HepG2 (cell line): ENCODE data around the gene SLC25A47. TPM values are rescaled to one million over a fixed set of nuclear protein-coding genes. Genes with fewer than 3 reads are reported as not detected.

Experiments
- FOXP1 ChIP-seq, 2 experiments: fragments of 450-650 bp in 1 of 2; IDR thresholded peaks; 2 replicates each; pipeline ENCODE4 v1.6.1; 2017 to 2018; ENCODE audit warnings: antibody characterized with exemption in 1 of 2
- GABPB1 ChIP-seq: IDR thresholded peaks from 2 replicates; pipeline ENCODE4 v1.6.1; 2016; ENCODE audit warnings: mild to moderate bottlenecking, missing genetic modification reagents, moderate library complexity, missing compliant biosample characterization
- HES4 ChIP-seq: sonication (generic); formaldehyde crosslinking; IDR thresholded peaks from 2 replicates; pipeline ENCODE4 v1.9.0; 2021; ENCODE audit warnings: mild to moderate bottlenecking, missing genetic modification reagents, borderline replicate concordance
- MBD4 ChIP-seq: IDR thresholded peaks from 2 replicates; pipeline ENCODE4 v1.6.1; 2012; ENCODE audit warnings: low read length, inconsistent platforms, borderline replicate concordance
- NONO ChIP-seq, 2 experiments: fragments of 450-650 bp in 1 of 2; sonication (generic) in 1 of 2; formaldehyde crosslinking in 1 of 2; IDR thresholded peaks in 1 of 2; conservative IDR thresholded peaks in 1 of 2; 2 replicates each; pipeline versions ENCODE4 v1.6.1 to v1.8.0; 2017 to 2022; ENCODE audit warnings: mild to moderate bottlenecking in 1 of 2, missing genetic modification reagents in 1 of 2, moderate library complexity in 1 of 2
- PHF5A ChIP-seq: IDR thresholded peaks from one replicate; pipeline ENCODE4 v1.6.1; 2018; ENCODE audit warnings: low read depth, missing genetic modification reagents; ENCODE audit not compliant: unreplicated experiment
- PPARG ChIP-seq: conservative IDR thresholded peaks from 2 replicates; pipeline ENCODE4 v1.6.1; 2016; ENCODE audit warnings: missing biosample characterization, missing genetic modification reagents
- RFX1 ChIP-seq: fragments of 450-650 bp; IDR thresholded peaks from 2 replicates; pipeline ENCODE4 v1.6.1; 2017
- SMAD3 ChIP-seq: sonication (generic); formaldehyde crosslinking; IDR thresholded peaks from 2 replicates; pipeline ENCODE4 v1.4.0; 2020; ENCODE audit warnings: missing genetic modification reagents
- SSRP1 ChIP-seq: IDR thresholded peaks from 2 replicates; pipeline ENCODE4 v1.6.1; 2016; ENCODE audit warnings: control low read depth
- ZBTB8A ChIP-seq: sonication (generic); formaldehyde crosslinking; IDR thresholded peaks from 2 replicates; pipeline ENCODE4 v1.4.0; 2020; ENCODE audit warnings: mild to moderate bottlenecking, low read depth, missing genetic modification reagents, borderline replicate concordance
- ZC3H13 ChIP-seq: sonication (generic); formaldehyde crosslinking; IDR thresholded peaks from 2 replicates; pipeline ENCODE4 v1.8.1; 2023; ENCODE audit warnings: mild to moderate bottlenecking, missing genetic modification reagents, moderate library complexity
- ZFX ChIP-seq: sonication (generic); formaldehyde crosslinking; IDR thresholded peaks from 2 replicates; pipeline ENCODE4 v1.4.0; 2020; ENCODE audit warnings: mild to moderate bottlenecking, low read depth, missing genetic modification reagents, moderate library complexity
- ZNF17 ChIP-seq: sonication (generic); formaldehyde crosslinking; IDR thresholded peaks from 2 replicates; pipeline ENCODE4 v1.5.0; 2020; ENCODE audit warnings: mild to moderate bottlenecking, missing genetic modification reagents
- ZNF329 ChIP-seq: sonication (generic); formaldehyde crosslinking; IDR thresholded peaks from 2 replicates; pipeline ENCODE4 v1.9.0; 2021; ENCODE audit warnings: low read depth, mild to moderate bottlenecking, missing genetic modification reagents
- ZNF569 ChIP-seq: sonication (generic); formaldehyde crosslinking; IDR thresholded peaks from 2 replicates; pipeline ENCODE4 v1.5.0; 2020; ENCODE audit warnings: mild to moderate bottlenecking, missing genetic modification reagents, moderate library complexity, borderline replicate concordance
- ZNF713 ChIP-seq: sonication (generic); formaldehyde crosslinking; IDR thresholded peaks from 2 replicates; pipeline ENCODE4 v1.4.0; 2020; ENCODE audit warnings: mild to moderate bottlenecking, missing genetic modification reagents
- ZNF746 ChIP-seq: sonication (generic); formaldehyde crosslinking; IDR thresholded peaks from 2 replicates; pipeline ENCODE4 v1.8.0; 2022; ENCODE audit warnings: mild to moderate bottlenecking, missing genetic modification reagents
- ZNF816 ChIP-seq: sonication (generic); formaldehyde crosslinking; IDR thresholded peaks from 2 replicates; pipeline ENCODE4 v1.8.0; 2022; ENCODE audit warnings: missing genetic modification reagents, mild to moderate bottlenecking, borderline replicate concordance
- ZSCAN22 ChIP-seq: sonication (generic); formaldehyde crosslinking; IDR thresholded peaks from 2 replicates; pipeline ENCODE4 v1.4.0; 2020; ENCODE audit warnings: mild to moderate bottlenecking, missing genetic modification reagents
- polyA plus RNA-seq, 8 experiments: library from polyadenylated mRNA; depleted of rRNA in 3 of 8; stranded (reverse) in 7 of 8; unstranded in 1 of 8; fragments of >200 nt; fragmentation: Illumina TruSeq in 4 of 8; extraction: Trizol in 4 of 8; gene quantifications; 2 replicates each; pipeline versions ENCODE4 v1.2.1 to v1.2.3, GENCODE V29; 2011 to 2016; ENCODE audit warnings: low read depth in 4 of 8, missing spikeins in 1 of 8, mixed read lengths in 1 of 8; ENCODE audit not compliant: insufficient read depth in 1 of 8
- total RNA-seq, 5 experiments: library from RNA; depleted of rRNA; stranded (reverse); fragments of >200 nt; fragmentation: Illumina TruSeq; extraction: Trizol; gene quantifications; 2 replicates each; pipeline ENCODE4 v1.2.3, GENCODE V29; 2016; ENCODE audit warnings: low read depth in 1 of 5
- TF ChIP-seq, protein P1 (sequence below): sonication (generic); formaldehyde crosslinking; IDR thresholded peaks from 2 replicates; pipeline ENCODE4 v1.4.0; 2020; ENCODE audit warnings: missing genetic modification reagents
- TF ChIP-seq, protein P2 (sequence below): sonication (generic); formaldehyde crosslinking; IDR thresholded peaks from 2 replicates; pipeline ENCODE4 v1.4.0; 2020; ENCODE audit warnings: missing genetic modification reagents
- TF ChIP-seq, protein P3 (sequence below): sonication (generic); formaldehyde crosslinking; conservative IDR thresholded peaks from 2 replicates; pipeline ENCODE4 v1.4.0; 2020; ENCODE audit warnings: missing genetic modification reagents
- TF ChIP-seq, protein P4 (sequence below): sonication (generic); formaldehyde crosslinking; IDR thresholded peaks from 2 replicates; pipeline ENCODE4 v1.8.1; 2023; ENCODE audit warnings: missing genetic modification reagents, mild to moderate bottlenecking, borderline replicate concordance
- TF ChIP-seq, protein P5 (sequence below): sonication (generic); formaldehyde crosslinking; IDR thresholded peaks from 2 replicates; pipeline ENCODE4 v1.4.0; 2020; ENCODE audit warnings: missing genetic modification reagents
- TF ChIP-seq, protein P6 (sequence below): IDR thresholded peaks from 2 replicates; pipeline ENCODE4 v1.6.1; 2016; ENCODE audit warnings: low read depth, borderline replicate concordance

SLC25A47 gene
- total and polyA plus RNA-seq, 2 of the 13 experiments (the other 11 are each of a cell fraction or from before 2014, with no cell fraction given) = 1.0 to 1.7 TPM

DNA sequence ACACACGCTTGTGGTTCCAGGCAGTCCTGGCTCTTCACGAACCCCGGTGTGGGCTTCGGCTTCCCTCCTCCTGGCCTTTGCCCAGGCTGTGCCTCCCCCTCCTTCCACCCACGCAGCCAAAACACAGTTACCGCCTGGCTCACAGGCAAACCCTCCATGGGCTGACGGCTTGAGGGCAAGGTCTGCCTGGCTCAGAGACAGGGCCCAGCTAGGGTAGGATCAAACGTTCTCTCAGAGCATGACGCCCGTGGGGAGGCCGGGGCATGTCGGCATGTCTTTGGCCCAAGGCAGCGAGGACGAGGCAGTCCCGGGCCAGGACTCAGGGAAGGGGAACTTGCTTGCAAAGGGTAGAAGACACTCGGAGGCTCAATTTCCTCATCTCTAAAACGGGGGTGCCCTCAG lies 2.1 kb downstream of the SLC25A47 start (continued):
- TF ChIP-seq ZNF17 (CRISPR knock-in tag) (peak; percentile 69; the same call in 1 of the 2 replicates), HES4 (CRISPR knock-in tag) (no peak), RFX1 (no peak), ZNF569 (CRISPR knock-in tag) (no peak), ZSCAN22 (no peak), ZNF816 (CRISPR knock-in tag) (no peak), PHF5A (CRISPR knock-in tag) (no peak), ZNF713 (CRISPR knock-in tag) (no peak), ZFX (CRISPR knock-in tag) (peak; percentile 71), FOXP1 (IDR thresholded peaks at IDR 0.05) (no peak), FOXP1 (CRISPR knock-in tag; IDR thresholded peaks at IDR 0.05) (no peak), SMAD3 (CRISPR knock-in tag) (no peak), PPARG (CRISPR knock-in tag) (no peak), MBD4 (no peak), ZNF746 (CRISPR knock-in tag) (peak; percentile 69; the same call in 1 of the 2 replicates), ZC3H13 (CRISPR knock-in tag) (no peak), ZNF329 (CRISPR knock-in tag) (no peak), NONO (IDR thresholded peaks at IDR 0.05) (no peak), NONO (CRISPR knock-in tag; conservative IDR thresholded peaks at IDR 0.05) (peak; percentile 65; the same call in 1 of the 2 replicates), GABPB1 (CRISPR knock-in tag) (peak; percentile 38; the same call in 1 of the 2 replicates), ZBTB8A (no peak), SSRP1 (CRISPR knock-in tag) (no peak)
- TF ChIP-seq, protein P1, sequence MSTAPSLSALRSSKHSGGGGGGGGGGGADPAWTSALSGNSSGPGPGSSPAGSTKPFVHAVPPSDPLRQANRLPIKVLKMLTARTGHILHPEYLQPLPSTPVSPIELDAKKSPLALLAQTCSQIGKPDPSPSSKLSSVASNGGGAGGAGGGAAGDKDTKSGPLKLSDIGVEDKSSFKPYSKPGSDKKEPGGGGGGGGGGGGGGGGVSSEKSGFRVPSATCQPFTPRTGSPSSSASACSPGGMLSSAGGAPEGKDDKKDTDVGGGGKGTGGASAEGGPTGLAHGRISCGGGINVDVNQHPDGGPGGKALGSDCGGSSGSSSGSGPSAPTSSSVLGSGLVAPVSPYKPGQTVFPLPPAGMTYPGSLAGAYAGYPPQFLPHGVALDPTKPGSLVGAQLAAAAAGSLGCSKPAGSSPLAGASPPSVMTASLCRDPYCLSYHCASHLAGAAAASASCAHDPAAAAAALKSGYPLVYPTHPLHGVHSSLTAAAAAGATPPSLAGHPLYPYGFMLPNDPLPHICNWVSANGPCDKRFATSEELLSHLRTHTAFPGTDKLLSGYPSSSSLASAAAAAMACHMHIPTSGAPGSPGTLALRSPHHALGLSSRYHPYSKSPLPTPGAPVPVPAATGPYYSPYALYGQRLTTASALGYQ = no peak
- TF ChIP-seq, protein P2, sequence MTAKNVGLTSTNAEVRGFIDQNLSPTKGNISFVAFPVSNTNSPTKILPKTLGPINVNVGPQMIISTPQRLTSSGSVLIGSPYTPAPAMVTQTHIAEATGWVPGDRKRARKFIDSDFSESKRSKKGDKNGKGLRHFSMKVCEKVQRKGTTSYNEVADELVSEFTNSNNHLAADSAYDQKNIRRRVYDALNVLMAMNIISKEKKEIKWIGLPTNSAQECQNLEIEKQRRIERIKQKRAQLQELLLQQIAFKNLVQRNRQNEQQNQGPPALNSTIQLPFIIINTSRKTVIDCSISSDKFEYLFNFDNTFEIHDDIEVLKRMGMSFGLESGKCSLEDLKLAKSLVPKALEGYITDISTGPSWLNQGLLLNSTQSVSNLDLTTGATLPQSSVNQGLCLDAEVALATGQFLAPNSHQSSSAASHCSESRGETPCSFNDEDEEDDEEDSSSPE = peak; percentile 44; the same call in 1 of the 2 replicates
- TF ChIP-seq, protein P3, sequence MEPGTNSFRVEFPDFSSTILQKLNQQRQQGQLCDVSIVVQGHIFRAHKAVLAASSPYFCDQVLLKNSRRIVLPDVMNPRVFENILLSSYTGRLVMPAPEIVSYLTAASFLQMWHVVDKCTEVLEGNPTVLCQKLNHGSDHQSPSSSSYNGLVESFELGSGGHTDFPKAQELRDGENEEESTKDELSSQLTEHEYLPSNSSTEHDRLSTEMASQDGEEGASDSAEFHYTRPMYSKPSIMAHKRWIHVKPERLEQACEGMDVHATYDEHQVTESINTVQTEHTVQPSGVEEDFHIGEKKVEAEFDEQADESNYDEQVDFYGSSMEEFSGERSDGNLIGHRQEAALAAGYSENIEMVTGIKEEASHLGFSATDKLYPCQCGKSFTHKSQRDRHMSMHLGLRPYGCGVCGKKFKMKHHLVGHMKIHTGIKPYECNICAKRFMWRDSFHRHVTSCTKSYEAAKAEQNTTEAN (CRISPR knock-in tag) = no peak
- TF ChIP-seq, protein P4, sequence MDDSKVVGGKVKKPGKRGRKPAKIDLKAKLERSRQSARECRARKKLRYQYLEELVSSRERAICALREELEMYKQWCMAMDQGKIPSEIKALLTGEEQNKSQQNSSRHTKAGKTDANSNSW = no peak
- TF ChIP-seq, protein P5, sequence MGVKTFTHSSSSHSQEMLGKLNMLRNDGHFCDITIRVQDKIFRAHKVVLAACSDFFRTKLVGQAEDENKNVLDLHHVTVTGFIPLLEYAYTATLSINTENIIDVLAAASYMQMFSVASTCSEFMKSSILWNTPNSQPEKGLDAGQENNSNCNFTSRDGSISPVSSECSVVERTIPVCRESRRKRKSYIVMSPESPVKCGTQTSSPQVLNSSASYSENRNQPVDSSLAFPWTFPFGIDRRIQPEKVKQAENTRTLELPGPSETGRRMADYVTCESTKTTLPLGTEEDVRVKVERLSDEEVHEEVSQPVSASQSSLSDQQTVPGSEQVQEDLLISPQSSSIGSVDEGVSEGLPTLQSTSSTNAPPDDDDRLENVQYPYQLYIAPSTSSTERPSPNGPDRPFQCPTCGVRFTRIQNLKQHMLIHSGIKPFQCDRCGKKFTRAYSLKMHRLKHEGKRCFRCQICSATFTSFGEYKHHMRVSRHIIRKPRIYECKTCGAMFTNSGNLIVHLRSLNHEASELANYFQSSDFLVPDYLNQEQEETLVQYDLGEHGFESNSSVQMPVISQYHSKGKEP (CRISPR knock-in tag) = no peak
- TF ChIP-seq, protein P6, sequence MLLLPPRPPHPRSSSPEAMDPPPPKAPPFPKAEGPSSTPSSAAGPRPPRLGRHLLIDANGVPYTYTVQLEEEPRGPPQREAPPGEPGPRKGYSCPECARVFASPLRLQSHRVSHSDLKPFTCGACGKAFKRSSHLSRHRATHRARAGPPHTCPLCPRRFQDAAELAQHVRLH (CRISPR knock-in tag) = no peak
